AG08395 (cell line): ENCODE measurements around the gene CYP2B6.
A peak's percentile ranks its signal among the peaks of the same experiment; 100 is the strongest.
"Not testable (repeated sequence)": the region's sequence is repeated elsewhere in the genome, so short reads cannot be mapped to it uniquely, and the experiment has no call there.

Experiments
- DNase-seq: peaks from one replicate; pipeline ENCODE4 v3.0.0; 2012; ENCODE audit warnings: mixed read lengths, low spot score

The CYP2B6 gene

DNA sequence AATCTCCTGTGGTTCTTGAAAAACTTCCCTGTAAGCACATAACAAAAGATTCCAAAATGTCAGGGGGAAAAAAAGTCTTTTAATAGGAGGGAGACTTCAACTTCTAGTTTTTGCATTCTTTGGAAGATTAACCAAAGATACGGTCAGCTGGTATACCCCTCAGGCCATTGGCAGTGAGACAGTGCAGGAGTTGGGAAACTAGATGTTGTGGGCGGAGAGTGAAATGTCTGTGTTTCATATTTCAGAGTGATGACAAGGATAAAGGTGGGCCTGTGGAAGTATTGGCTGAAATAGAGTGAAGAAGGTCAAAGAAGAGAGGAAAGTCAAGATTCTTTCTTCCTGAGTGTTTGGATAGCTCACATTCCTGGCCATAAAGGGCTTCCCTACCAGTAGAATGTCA, 40.8 kb downstream of the CYP2B6 start:
- no peak for DNase-seq

DNA sequence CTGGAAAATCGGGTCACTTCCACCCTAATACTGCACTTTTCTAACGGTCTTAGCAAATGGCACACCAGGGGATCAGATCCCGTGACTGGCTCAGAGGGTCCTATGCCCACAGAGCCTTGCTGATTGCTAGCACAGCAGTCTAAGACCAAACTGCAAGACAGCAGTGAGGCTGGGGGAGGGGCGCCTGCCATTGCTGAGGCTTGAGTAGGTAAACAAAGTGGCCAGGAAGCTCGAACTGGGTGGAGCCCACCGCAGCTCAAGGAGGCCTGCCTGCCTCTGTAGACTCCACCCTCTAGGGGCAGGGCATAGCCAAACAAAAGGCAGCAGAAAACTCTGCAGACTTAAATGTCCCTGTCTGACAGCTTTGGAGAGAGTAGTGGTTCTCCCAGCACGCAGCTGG, 42.2 kb downstream of the CYP2B6 start:
- not testable (repeated sequence) for DNase-seq

DNA sequence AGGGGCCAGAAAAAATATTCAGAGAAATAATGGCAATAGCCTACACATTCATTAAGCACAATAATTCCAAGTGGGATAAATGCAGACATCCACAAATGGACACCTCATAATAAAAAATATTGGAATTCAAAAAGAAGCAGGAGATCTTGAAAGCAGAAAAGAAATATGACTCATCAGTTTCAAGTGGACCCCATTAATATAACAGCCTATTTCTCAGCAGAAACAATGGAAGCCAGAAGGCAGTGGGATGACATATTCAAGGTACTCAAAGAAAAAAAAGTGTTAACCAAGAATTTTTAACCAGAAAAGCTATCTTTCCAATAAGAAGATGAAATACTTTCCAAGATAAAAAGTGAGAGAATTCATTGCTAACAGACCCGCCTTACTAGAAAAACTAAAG, 48.7 kb downstream of the CYP2B6 start:
- DNase-seq = no peak

DNA sequence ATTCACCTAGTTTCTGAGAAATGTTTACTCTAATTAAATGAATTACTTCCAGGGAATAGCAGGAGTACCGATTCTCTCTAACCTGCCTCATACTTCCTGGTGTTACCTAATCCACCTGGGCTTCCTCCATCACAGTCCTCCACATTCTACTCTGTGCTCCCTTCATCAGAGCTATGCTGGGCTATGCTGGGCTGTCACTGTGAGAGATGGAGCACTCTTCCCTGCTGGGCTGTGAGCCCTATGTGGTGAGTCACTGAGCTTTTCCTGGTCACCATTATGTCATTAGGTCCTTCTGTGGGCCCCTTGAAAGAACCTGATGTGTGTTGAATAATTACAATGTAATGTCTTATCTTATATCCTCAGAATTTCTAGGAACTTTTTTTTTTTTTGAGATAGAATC, 54.0 kb downstream of the CYP2B6 start:
- not testable (repeated sequence) for DNase-seq

DNA sequence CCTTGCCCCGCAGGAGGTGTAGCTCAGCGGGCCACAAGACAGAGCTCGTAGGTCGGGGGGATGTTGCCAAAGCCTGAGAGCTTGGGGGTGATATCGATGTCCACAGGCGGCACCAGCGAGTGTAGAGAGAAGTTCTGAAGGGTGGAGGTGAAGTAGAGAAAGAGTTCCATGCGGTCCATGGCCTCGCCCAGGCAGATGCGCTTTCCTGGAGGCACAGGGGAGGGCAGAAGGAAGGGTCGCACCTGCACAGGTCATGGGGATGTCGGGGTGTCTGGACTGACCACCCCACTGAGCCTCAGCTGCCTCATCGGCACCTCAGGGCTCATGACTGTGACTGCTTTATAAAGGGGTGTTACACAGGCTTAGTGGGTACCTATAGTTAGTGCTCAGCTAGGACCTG, 59.3 kb downstream of the CYP2B6 start:
- no peak for DNase-seq

DNA sequence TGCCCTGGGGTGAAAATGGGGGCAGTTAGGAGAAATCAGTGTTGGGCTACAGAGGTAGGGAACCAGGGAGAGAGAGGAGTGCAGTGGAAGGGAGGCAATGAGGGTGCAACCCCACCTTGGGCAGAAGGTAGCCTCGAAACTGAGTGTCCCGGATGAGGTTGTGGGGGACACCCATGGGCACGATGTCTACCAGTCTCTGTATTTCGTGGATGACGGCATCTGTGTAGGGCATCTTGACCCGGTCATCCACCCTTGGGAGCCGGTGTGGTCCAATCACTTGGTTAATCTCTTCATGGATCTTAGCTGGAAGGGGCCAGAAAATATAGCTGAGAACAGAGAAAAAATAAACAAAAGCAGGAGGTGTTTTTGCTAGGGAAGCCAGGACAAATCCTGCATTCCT, 61.1 kb downstream of the CYP2B6 start:
- DNase-seq = not testable (repeated sequence)

DNA sequence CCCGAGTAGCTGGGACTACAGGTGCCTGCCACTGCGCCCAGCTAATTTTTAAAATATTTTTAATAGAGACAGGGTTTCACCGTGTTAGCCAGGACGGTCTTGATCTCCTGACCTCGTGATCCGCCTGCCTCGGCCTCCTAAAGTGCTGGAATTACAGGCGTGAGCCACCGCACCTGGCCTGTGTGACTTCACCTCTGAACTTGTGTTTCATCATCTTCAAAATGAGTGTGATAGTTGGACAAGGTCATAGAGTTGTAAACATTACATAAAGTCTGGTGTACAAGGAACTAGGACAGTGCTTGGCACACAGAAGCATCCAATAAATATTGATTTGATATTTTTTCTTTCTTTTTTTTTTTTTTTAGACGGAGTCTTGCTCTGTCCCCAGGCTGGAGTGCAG, 62.2 kb downstream of the CYP2B6 start:
- not testable (repeated sequence) for DNase-seq

DNA sequence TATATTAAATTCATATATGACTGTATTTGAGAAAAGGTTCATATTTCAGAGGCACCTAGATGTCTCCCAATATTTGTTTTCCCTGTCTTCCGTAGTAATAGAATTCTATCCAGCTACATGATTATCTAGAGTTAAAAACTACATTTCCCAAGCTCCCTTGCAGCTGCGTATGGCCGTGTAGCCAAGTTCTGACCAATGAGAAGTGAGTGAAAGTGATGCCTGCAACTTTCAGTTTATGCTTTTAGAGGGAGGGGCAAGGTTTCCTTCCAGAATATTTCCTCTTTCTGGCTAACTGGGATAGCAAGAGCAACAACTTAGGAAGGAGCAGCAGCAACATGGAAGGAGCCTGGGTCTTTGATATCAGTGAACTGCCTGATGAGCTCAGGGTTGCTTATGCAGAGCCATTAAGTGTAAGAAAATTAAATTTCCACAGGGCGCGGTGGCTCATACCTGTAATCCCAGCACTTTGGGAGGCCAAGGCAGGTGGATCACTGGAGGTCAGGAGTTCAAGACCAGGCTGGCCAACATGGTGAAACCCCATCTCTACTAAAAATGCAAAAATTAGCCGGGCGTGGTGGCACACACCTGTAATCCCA, 74.0 kb downstream of the CYP2B6 start:
- DNase-seq = peak; percentile 38
